PFSK-1 (cell line): ENCODE results near the gene KCND1.

Experiments
- FOXP2 ChIP-seq: optimal IDR thresholded peaks from 2 replicates; pipeline ENCODE3; 2011; ENCODE audit warnings: borderline replicate concordance, control low read depth, inconsistent platforms; ENCODE audit not compliant: insufficient read depth; ENCODE audit errors: extremely low read length, extremely low read depth
- POLR2AphosphoS5 ChIP-seq: IDR thresholded peaks from 2 replicates; pipeline ENCODE4 v1.6.1; 2012; ENCODE audit warnings: low read depth, mild to moderate bottlenecking, control low read depth, low read length, moderate library complexity
- REST ChIP-seq, 2 experiments: IDR thresholded peaks; 2 replicates each; pipeline versions ENCODE4 v1.6.1 to v1.8.0; 2011 to 2012; ENCODE audit warnings: low read depth in 2 of 2, low read length in 2 of 2, control low read depth in 1 of 2, inconsistent platforms in 1 of 2, mild to moderate bottlenecking in 1 of 2, moderate library complexity in 1 of 2; ENCODE audit not compliant: insufficient read depth in 1 of 2
- SIN3A ChIP-seq: IDR thresholded peaks from 2 replicates; pipeline ENCODE4 v1.6.1; 2012; ENCODE audit warnings: mild to moderate bottlenecking, low read length, moderate library complexity, borderline replicate concordance; ENCODE audit not compliant: insufficient read depth
- TAF1 ChIP-seq: IDR thresholded peaks from 2 replicates; pipeline ENCODE4 v1.6.1; 2012; ENCODE audit warnings: low read length, control low read depth, borderline replicate concordance; ENCODE audit not compliant: insufficient read depth

Gene KCND1

GRCh38 chrX:48942895-48943294, 28.7 kb downstream of the KCND1 start:
- TF ChIP-seq POLR2AphosphoS5 (no peak), FOXP2 (no peak), REST (IDR thresholded peaks at IDR 0.05; ENCODE audit: insufficient read depth in 1 of 2, low read depth in 2 of 2, low read length in 2 of 2) (no peak), SIN3A (no peak), TAF1 (no peak)

- TF ChIP-seq POLR2AphosphoS5 (no peak), TAF1 (no peak), FOXP2 (no peak), SIN3A (no peak)
Measured at GRCh38 chrX:48940404-48940955, 31.2 kb downstream of the KCND1 start.

- TF ChIP-seq FOXP2 (no peak), REST (IDR thresholded peaks at IDR 0.05; ENCODE audit: insufficient read depth in 1 of 2, low read depth in 2 of 2, low read length in 2 of 2) (no peak), TAF1 (no peak)
Measured at GRCh38 chrX:48939524-48940228, 32.0 kb downstream of the KCND1 start.

GRCh38 chrX:48938721-48939425, 32.8 kb downstream of the KCND1 start:
- TF ChIP-seq REST (IDR thresholded peaks at IDR 0.05; ENCODE audit: insufficient read depth in 1 of 2, low read depth in 2 of 2, low read length in 2 of 2) (no peak), FOXP2 (no peak), TAF1 (no peak), SIN3A (no peak)

GRCh38 chrX:48937054-48937907, 34.4 kb downstream of the KCND1 start:
- no peak for TF ChIP-seq TAF1
- TF ChIP-seq SIN3A = no peak
- peak; percentile 25 for TF ChIP-seq FOXP2
- no peak for TF ChIP-seq REST (IDR thresholded peaks at IDR 0.05; ENCODE audit: insufficient read depth in 1 of 2, low read depth in 2 of 2, low read length in 2 of 2)
